ENCODE data around the gene EPB41L1. TPM values are rescaled to one million over a fixed set of nuclear protein-coding genes. Genes with fewer than 3 reads are reported as not detected.

EPB41L1 gene
- total RNA-seq, 1 donor from 2014 or later = 31.4 TPM

- Mint-ChIP-seq H3K27ac (ENCODE audit: unreplicated experiment) (no peak overlapping the region), H3K9me3 (ENCODE audit: unreplicated experiment) (no peaks in the 10 kb centered on the region), H3K36me3 (ENCODE audit: unreplicated experiment) (no peaks in the 10 kb centered on the region), H3K4me1 (ENCODE audit: unreplicated experiment) (peaks cover 37% of the 10 kb centered on the region), H3K4me3 (ENCODE audit: unreplicated experiment) (peak overlapping the region; percentile 60), H3K27me3 (ENCODE audit: unreplicated experiment) (no peaks in the 10 kb centered on the region)
- peak; percentile 90 for DNase-seq (ENCODE audit: extremely low spot score, unreplicated experiment)
- TF ChIP-seq CTCF (IDR thresholded peaks at IDR 0.05) = no peak
Observed at GRCh38 chr20:36153736-36154699, 522 bp upstream of the EPB41L1 start.

- Mint-ChIP-seq H3K4me1 (ENCODE audit: unreplicated experiment) (peaks cover 32% of the 10 kb centered on the region), H3K27me3 (ENCODE audit: unreplicated experiment) (no peaks in the 10 kb centered on the region), H3K9me3 (ENCODE audit: unreplicated experiment) (no peaks in the 10 kb centered on the region), H3K4me3 (ENCODE audit: unreplicated experiment) (peak overlapping the region; percentile 71), H3K36me3 (ENCODE audit: unreplicated experiment) (no peaks in the 10 kb centered on the region), H3K27ac (ENCODE audit: unreplicated experiment) (peak overlapping the region; percentile 53)
- TF ChIP-seq CTCF (IDR thresholded peaks at IDR 0.05) = no peak
- no peak for DNase-seq (ENCODE audit: extremely low spot score, unreplicated experiment)
Observed at GRCh38 chr20:36155629-36155971, 1.1 kb downstream of the EPB41L1 start.

- Mint-ChIP-seq H3K27ac (ENCODE audit: unreplicated experiment) (no peak overlapping the region), H3K27me3 (ENCODE audit: unreplicated experiment) (no peaks in the 10 kb centered on the region), H3K4me3 (ENCODE audit: unreplicated experiment) (peak overlapping the region; percentile 10), H3K36me3 (ENCODE audit: unreplicated experiment) (no peaks in the 10 kb centered on the region), H3K4me1 (ENCODE audit: unreplicated experiment) (peaks cover 31% of the 10 kb centered on the region), H3K9me3 (ENCODE audit: unreplicated experiment) (no peaks in the 10 kb centered on the region)
- no peak for DNase-seq (ENCODE audit: extremely low spot score, unreplicated experiment)
- TF ChIP-seq CTCF (IDR thresholded peaks at IDR 0.05) = no peak
Observed at GRCh38 chr20:36155991-36156390, 1.5 kb downstream of the EPB41L1 start.

GRCh38 chr20:36157610-36158009 is 3.1 kb downstream of the EPB41L1 start:
- no peak overlapping the region for H3K27ac Mint-ChIP-seq (ENCODE audit: unreplicated experiment)
- H3K9me3 Mint-ChIP-seq (ENCODE audit: unreplicated experiment) = no peaks in the 10 kb centered on the region
- no peak for TF ChIP-seq CTCF (IDR thresholded peaks at IDR 0.05)
- H3K4me3 Mint-ChIP-seq (ENCODE audit: unreplicated experiment) = no peak overlapping the region
- DNase-seq (ENCODE audit: extremely low spot score, unreplicated experiment) = no peak
- H3K4me1 Mint-ChIP-seq (ENCODE audit: unreplicated experiment) = peaks cover 23% of the 10 kb centered on the region
- no peaks in the 10 kb centered on the region for H3K27me3 Mint-ChIP-seq (ENCODE audit: unreplicated experiment)
- H3K36me3 Mint-ChIP-seq (ENCODE audit: unreplicated experiment) = no peaks in the 10 kb centered on the region

- H3K36me3 Mint-ChIP-seq (ENCODE audit: unreplicated experiment) = no peaks in the 10 kb centered on the region
- H3K9me3 Mint-ChIP-seq (ENCODE audit: unreplicated experiment) = no peaks in the 10 kb centered on the region
- no peaks in the 10 kb centered on the region for H3K27me3 Mint-ChIP-seq (ENCODE audit: unreplicated experiment)
- no peak overlapping the region for H3K27ac Mint-ChIP-seq (ENCODE audit: unreplicated experiment)
- no peak for TF ChIP-seq CTCF (IDR thresholded peaks at IDR 0.05)
- no peak overlapping the region for H3K4me3 Mint-ChIP-seq (ENCODE audit: unreplicated experiment)
- peaks cover 22% of the 10 kb centered on the region for H3K4me1 Mint-ChIP-seq (ENCODE audit: unreplicated experiment)
- no peak for DNase-seq (ENCODE audit: extremely low spot score, unreplicated experiment)
Observed at GRCh38 chr20:36158160-36158741, 3.7 kb downstream of the EPB41L1 start.
